Right lobe of liver (tissue), 4 donors: ENCODE results near the gene SAP30.

ENCODE experiments used
- CTCF ChIP-seq, 4 donors: fragments of 200-600 bp in 3 of 4; fragments of 450-650 bp in 1 of 4; IDR thresholded peaks; one replicate each; pipeline versions ENCODE4 v1.5.1 to v1.8.0; 2016 to 2022; ENCODE audit warnings: antibody characterized with exemption in 4 of 4, mild to moderate bottlenecking in 2 of 4
- POLR2A ChIP-seq: fragments of 450-650 bp; IDR thresholded peaks from one replicate; pipeline ENCODE4 v1.6.1; 2017; ENCODE audit warnings: antibody characterized with exemption, mild to moderate bottlenecking
- donor health status: DM: no; HTN: no; CAD: no.
- donor health status: DM: no; HTN: no; CAD: no.
- donor health status: DM: no; HTN: yes; CAD: no.

- TF ChIP-seq CTCF (IDR thresholded peaks at IDR 0.05) (no peak), POLR2A (no peak)
These were observed 20.9 kb downstream of the SAP30 start for GRCh38 chr4:173391701-173392100.
